ENCODE data around the gene KCNQ4. TPM values are rescaled to one million over a fixed set of nuclear protein-coding genes. Genes with fewer than 3 reads are reported as not detected.

The KCNQ4 gene
- total and polyA plus RNA-seq, 10 of the 15 experiments (the other 5 are each of a cell fraction or from before 2014, with no cell fraction given), result 0.04 to 0.18 (median 0.08) TPM; not detected in 2

- CTCF ChIA-PET, result no interaction called here
- ATAC-seq (no peak), DNase-seq (ENCODE audit: low read depth, low spot score) (no peak), FAIRE-seq (no peak)
- RAD21 ChIA-PET (ENCODE audit: unreplicated experiment), result no interaction called here
- POLR2A ChIA-PET, result interaction anchor here (0.7 kb wide), 1 partner anchor 19 kb away, joined by 3 read pairs; no protein-coding TSS in a partner anchor
- Histone ChIP-seq H3K4me1 (ENCODE audit: control insufficient read depth, insufficient read depth, low read length) (peaks cover 19% of the 10 kb centered on the region), H3K9ac (ENCODE audit: control insufficient read depth, insufficient read depth, low read length) (no peak overlapping the region), H3K4me2 (ENCODE audit: control insufficient read depth, insufficient read depth) (no peak overlapping the region), H3K27ac (ENCODE audit: control insufficient read depth, insufficient read depth) (no peak overlapping the region), H3K79me2 (ENCODE audit: control insufficient read depth, insufficient read depth, low read length) (no peaks in the 10 kb centered on the region), H3K36me3 (ENCODE audit: control insufficient read depth in 2 of 2, insufficient read depth in 2 of 2, low read length in 1 of 2) (no peaks in the 10 kb centered on the region), H4K20me1 (ENCODE audit: control insufficient read depth, insufficient read depth) (no peaks in the 10 kb centered on the region), H3K27me3 (replicated peaks in 1 of 2; ENCODE audit: control insufficient read depth in 2 of 2, insufficient read depth in 2 of 2, low read length in 1 of 2) (no peaks in the 10 kb centered on the region), H3K4me3 (no peak overlapping the region), H2AFZ (ENCODE audit: control insufficient read depth, low read depth, low read length) (no peak overlapping the region), H3K9me3 (replicated peaks; ENCODE audit: control insufficient read depth, insufficient read depth, low read length) (no peaks in the 10 kb centered on the region; the same call in 2 of the 3 replicates)
- TF ChIP-seq RB1 (IDR thresholded peaks at IDR 0.05; ENCODE audit: borderline replicate concordance), result no peak
- TF ChIP-seq HDAC6 (IDR thresholded peaks at IDR 0.05; ENCODE audit: unreplicated experiment), result no peak
- no peak for TF ChIP-seq NFIC (IDR thresholded peaks at IDR 0.05; ENCODE audit: low read depth, low read length)
- no peak for TF ChIP-seq TCF3 (IDR thresholded peaks at IDR 0.05; ENCODE audit: borderline replicate concordance, insufficient read depth, low read depth, low read length)
- no peak for TF ChIP-seq DPF2 (IDR thresholded peaks at IDR 0.05)
- no peak for TF ChIP-seq BHLHE40 (IDR thresholded peaks at IDR 0.05; ENCODE audit: borderline replicate concordance in 1 of 2, low read depth in 2 of 2, low read length in 1 of 2)
- TF ChIP-seq ATF7 (IDR thresholded peaks at IDR 0.05; ENCODE audit: low read depth), result no peak
- TF ChIP-seq RAD51 (IDR thresholded peaks at IDR 0.05), result no peak
- no peak for TF ChIP-seq PML (IDR thresholded peaks at IDR 0.05; ENCODE audit: low read length)
- TF ChIP-seq FOXK2 (IDR thresholded peaks at IDR 0.05), result no peak
- TF ChIP-seq SUPT20H (IDR thresholded peaks at IDR 0.05; ENCODE audit: borderline replicate concordance, control insufficient read depth, low read depth, low read length), result no peak
- SMC1A ChIA-PET (ENCODE audit: uncharacterized antibody, unreplicated experiment), result interaction anchor here (1.0 to 2.1 kb wide), 3 partner anchors 10 to 144 kb away, joined by 3 to 5 read pairs (median 5); no protein-coding TSS in a partner anchor
- BruUV-seq (replicated peaks), result no TSS peak
- intact Hi-C loops (cut with micrococcal nuclease; ENCODE audit: unreplicated experiment) (no loop called here), in situ Hi-C loops (cut with MboI) (no loop called here)
- 58% methylated on average over 5 of the region's 5 CpGs for WGBS (ENCODE audit: insufficient coverage, insufficient replicate concordance, low lambda C conversion rate, missing lambda C conversion rate)
Observed at GRCh38 chr1:40810927-40811326, 27.3 kb downstream of the KCNQ4 start.

All from GM12878 (cell line).